CD4-positive, alpha-beta T cell treated with Interleukin-4 for 4 hours (primary cell): Measurements from ENCODE around the gene TMCC2.
"Not testable (repeated sequence)": the region's sequence is repeated elsewhere in the genome, so short reads cannot be mapped to it uniquely, and the experiment has no call there.

ENCODE experiments used
- DNase-seq: peaks from one replicate; pipeline ENCODE4 v3.0.0-alpha.2; 2020

Gene TMCC2

DNA sequence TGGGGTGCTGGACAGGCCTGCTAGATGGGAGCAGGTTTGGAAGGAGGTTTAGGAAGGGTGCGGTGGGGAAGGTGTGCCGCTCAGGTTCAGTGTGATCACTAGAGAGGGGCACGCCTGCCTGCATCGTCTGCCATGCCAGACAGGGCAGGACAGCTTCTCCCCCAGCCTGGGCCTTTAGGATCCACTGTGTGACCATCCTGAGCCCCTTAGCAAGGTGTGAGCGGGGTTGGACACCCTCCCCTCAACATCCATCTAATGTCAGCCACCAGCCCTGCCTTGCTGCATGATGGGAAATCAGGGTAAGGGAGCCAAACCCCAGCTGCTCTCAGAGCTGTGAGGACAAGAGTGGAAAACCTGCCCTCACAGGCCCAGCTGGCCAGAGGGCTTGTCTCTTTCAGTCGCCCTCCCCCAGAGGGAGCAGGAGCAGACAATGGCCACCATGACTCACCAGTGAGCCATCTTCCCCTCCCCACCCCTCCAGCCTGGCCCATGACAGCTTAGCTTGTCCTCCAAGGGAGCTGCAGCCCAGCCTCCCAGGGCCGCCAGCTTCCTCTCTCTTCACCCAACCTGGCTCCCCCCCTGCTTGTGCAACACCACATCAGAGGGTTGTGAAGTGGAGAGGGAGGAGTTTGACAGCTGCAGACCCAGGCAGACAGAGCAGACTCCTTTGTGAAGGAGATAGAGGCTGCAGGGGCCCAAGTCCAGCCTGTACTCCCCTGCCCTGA is 56.8 kb downstream of the TMCC2 start:
- DNase-seq = peak; percentile 97

DNA sequence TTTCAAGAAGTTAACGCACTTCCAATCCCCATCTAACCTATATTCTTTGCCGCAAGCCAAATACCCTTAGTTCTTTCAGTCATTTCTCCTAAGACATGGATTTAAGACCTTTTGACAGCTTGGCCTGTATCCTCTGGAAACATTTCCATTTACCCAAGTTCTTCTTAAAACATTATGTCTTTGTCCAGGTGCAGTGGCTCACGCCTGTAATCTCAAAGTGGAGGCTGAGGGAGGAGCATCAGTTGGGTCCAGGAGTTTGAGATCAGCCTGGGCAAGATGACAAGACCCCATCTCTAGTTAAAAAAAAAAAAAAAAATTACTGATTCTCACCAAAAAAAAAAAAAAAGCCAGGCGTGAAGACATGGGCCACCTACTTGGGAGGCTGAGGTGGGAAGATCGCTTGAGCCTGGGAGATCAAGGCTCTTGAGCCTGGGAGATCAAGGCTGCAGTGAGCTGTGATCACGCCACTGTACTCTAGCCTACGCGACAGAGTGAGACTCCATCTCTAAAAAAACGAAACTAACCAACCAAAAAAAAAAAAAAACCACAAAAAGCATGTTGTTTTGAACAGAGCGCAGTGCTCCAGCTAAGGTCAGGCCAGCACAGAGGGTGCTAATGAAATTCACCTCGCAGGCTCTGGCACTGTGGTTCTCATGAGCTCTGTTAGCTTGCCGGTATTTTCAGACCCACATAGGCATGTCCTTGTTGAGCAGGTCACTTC is 57.8 kb downstream of the TMCC2 start:
- peak; percentile 75 for DNase-seq

DNA sequence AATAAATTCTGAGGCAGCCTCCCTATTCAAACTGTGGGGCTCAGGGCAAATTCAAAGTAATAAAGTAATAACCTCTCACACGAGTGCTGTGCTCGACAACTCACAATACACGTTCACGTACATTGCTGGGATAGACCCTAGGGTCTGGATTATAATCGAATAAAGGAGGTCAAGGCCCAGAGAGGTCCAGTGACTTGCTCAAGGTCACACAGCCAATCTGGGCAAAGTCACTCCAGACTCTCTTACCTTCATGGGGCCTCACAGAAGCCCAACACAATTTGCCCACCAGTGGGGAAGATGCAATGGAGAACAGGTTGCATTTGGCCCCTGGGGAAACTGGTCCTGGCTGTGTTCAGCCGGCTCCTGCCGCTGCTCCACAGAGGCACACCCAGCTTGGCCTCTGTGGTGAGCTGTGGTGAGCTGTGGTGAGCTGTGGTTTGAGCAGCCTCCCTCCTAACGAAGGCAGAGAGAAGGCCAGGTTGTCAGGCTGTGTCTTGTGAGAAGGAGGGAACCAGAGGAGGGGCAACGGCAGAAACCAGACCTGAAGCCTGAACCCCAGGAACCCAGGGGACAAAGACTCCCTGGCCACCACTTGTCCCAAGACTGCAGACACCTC is 58.7 kb downstream of the TMCC2 start:
- peak; percentile 75 for DNase-seq

DNA sequence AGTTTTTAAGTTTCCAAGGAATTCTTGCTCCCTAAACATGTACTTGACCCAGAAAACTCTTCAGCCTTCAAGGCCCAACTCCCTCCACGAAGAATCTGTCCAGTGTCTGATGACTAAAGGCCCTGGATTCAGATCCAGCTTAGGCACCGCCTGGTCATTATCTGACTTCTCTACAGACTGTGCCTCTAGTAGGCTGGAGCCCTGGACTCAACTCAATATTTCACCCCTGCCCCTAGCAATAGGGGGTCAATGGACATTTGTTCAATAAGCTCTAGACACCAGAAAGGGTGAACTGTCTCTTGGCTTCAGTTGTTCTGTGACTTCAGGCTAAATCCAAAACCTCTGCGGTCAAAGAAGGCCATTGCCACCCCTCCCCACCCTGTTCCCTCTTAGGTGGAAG is 59.3 kb downstream of the TMCC2 start:
- DNase-seq = no peak

DNA sequence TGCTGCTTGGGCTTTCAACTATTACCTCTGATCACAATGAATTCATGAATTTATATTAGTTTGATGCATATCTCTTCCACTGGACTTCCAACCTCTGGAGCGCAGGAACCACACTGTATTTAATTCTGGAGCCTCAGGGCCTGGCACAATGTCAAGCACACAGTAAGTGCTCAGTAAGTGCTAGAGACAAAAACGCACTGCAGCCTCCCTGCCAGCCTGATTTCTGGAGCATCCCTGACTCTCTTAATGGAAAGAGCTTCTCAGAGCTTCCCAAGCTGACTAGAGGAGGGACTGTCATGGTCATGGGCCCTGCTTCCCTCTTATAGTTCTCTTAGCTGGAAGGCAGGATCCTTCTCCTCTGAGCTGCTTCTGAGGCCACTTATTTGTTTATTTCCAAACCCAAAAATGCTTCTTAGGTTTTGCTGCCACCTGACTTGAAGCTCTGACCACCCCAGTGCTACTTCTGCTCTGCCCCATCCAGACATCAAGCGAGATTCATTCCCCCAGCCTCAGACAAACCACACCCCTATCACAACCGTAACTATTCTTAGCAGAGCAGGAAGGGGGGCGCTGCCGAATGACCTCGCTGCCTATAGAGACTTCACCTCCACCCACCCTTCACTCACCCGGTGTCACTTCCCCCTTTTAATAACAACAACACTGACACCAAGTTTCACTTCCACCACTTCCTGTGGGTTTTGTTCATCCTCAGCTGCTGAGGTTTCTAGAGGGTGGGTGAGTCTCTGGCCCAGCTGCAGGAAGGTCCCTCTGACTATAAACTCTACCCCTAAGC is 60.2 kb downstream of the TMCC2 start:
- peak; percentile 94 for DNase-seq

GRCh38 chr1:205291596-205291995 is 63.9 kb downstream of the TMCC2 start:
- DNase-seq = no peak

GRCh38 chr1:205293350-205294074 is 65.8 kb downstream of the TMCC2 start:
- DNase-seq = no peak

GRCh38 chr1:205294175-205294917 is 66.6 kb downstream of the TMCC2 start:
- no peak for DNase-seq

DNA sequence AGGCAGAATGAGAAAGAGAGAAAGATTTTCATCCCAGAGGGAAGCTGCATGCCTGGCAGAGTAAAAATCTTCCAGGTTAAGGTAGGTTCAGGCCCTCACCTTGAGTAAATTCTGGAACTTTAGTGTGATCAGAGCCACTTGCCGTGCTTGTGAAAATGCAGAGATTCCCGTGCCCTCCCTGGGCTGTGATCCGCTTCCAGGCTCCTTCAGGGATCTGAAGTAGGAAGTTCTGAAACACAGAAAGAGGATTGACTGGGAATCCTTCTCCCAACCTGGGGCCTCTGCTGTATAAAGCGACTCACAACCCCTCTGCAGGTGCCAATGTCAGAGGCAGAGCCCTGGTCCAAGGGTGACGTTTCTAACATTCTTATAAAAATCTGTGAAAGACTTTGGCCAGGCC is 67.2 kb downstream of the TMCC2 start:
- no peak for DNase-seq

- no peak for DNase-seq
Measured at GRCh38 chr1:205296154-205296553, 68.4 kb downstream of the TMCC2 start.

- DNase-seq = not testable (repeated sequence)
Measured at GRCh38 chr1:205297546-205298177, 69.9 kb downstream of the TMCC2 start.

DNA sequence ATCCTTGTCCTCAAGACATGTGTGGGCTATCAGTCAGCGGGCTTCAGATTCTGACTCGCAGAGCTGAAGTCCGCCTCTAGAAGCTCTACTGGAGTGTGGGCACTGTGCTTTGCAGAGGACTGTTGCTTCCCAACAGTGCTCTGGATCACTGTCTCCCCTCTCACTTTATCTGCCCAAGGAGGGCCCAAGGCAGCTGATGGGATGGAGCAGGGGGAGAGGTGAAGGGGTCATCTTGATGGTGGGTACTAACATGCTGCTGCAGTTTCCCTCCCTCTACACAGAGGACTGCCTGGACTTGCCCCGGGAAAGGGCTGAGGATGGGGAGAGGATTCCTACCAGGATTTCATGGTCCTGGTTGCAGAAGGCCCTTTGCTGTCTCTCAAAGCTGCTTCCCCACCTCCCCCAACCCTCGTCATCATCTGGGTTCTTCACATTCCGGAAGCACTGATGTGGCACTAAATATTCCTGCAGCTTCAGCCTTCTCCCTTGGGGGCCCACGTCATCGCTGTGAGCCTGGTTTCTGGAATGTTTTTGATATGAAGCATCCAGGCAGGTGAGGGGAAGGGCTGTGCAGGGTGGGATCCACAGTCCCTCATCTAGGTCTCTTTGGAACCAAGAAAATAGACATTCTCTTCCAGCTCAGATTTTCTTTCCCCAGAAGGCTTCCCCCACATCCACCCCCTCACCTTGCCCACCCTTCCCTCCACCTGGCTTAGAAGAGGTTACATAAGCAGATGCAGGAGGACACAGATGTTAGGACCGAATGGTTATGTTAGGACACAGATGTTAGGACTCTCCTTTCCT is 70.6 kb downstream of the TMCC2 start:
- DNase-seq = no peak

DNA sequence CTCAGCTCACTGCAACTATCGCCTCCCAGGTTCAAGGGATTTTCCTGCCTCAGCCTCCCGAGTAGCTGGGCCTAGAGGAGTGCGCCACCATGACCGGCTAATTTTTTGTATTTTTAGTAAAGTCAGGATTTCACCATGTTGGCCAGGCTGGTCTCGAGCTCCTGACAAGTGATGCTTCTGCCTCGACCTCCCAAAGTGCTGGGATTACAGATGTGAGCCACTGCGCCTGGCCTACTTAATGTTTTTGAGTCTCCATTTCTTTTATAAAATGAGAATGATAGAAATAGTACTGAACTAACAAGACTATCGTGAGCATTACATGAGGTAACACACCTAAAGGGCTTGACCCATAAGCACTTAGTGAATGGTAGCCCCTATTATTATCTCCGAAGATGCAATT is 72.4 kb downstream of the TMCC2 start:
- no peak for DNase-seq

DNA sequence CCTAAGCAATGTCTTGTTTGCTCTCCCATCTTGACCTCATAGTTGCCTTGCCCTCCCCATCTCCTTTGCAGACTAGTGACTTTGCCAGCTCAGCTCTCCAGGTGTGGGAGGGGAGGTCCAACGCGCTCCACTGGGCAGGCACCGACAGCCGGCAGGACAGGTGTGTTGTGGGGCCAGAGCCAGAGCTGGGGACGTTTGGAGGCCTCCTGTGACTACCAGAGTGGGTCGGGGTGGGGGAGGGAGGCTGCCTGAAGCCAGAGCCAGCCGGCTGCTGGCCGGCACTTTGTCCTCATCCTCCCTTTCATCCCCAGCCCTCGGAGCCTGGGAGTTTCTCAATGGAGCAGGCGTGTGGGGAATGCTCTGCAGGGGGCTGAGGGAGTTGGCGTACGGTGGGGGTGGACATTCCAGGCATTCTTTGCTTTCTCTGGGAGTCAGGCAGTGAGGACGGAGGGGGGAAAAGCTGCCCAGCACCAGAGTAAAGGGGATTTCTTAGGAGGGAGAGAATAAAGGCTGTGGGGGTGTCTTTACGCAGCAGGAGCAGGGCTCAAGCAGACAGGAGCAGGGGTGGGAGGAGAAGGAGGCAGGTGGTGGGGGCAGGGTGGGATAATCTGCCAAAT is 73.6 kb downstream of the TMCC2 start:
- DNase-seq = no peak

- no peak for DNase-seq
Measured at GRCh38 chr1:205301842-205302588, 74.3 kb downstream of the TMCC2 start.

- no peak for DNase-seq
Measured at GRCh38 chr1:205303247-205303888, 75.6 kb downstream of the TMCC2 start.

DNA sequence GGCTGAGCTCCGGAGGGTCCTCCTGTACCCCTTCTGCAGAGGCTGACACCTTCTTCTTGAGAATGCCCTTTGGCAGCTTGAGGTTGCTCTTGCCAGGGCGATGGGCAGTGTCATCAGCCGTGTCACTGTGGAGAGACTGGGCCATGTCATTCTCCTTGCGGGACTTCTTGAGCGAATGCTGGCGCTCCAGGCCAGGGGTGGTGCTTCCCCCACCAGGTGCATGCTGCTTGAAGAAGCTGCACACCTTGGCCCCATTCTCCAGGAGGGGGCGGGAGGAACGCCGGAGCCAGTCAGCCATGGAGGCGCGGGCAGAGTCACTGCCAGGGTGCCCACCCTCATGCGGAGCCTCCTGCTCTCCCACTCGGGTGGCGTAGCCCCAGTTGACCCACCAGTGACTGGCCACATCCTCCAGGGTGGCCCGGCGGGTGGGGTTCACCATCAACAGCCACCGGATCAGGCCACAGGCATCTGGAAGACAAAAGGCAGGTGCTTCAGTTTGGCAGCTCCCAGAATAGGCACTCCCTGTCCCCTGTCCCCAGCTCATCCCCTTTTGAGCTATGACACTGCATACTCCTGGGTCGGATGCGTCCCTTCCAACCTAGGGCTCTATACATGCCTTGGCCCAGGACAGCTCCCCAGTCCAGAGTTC is 76.4 kb downstream of the TMCC2 start:
- no peak for DNase-seq

DNA sequence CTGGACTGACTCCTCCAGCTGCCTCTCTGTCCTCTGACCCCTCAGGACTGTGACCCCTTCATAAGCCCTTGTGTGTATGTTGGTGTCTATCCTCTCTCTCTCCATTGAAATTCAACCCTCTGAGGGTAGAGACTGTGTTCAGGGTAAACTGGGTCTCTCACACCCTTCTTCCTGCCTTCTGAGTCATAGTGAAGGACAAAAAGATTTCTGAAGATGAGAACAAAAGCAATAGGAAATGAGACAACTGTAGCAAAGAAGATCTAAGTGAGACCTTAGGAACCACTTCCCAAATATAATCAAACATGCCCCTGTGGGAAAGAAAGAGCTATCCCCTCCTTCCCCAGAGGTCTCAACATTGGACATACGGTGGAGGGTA is 76.9 kb downstream of the TMCC2 start:
- DNase-seq = no peak
